Right ventricle myocardium superior (tissue), 1 donor: ENCODE data around the gene OR4C45. TPM values are rescaled to one million over a fixed set of nuclear protein-coding genes. Genes with fewer than 3 reads are reported as not detected.

Experiments
- total RNA-seq: library from RNA; stranded (reverse); fragmentation: NEBNext Ultra II Directional; extraction: Animal tissue kit (Norgen Biotek cat#: 25700); gene quantifications from one replicate; pipeline ENCODE4 v1.2.1, GENCODE V29; 2021
- donor health status: DM: no; HTN: yes; CAD: no; lungs with severe emphysema.

The OR4C45 gene
- total RNA-seq, 1 donor from 2014 or later, result not detected

Other genes starting within 250 kb of the OR4C45 start
- gene OR4C13, start 80.5 kb upstream of the OR4C45 start, total RNA-seq, result not detected
- gene OR4C12, start 50.3 kb upstream of the OR4C45 start, total RNA-seq, result not detected